ENCODE data around the gene RHOC.

DNA sequence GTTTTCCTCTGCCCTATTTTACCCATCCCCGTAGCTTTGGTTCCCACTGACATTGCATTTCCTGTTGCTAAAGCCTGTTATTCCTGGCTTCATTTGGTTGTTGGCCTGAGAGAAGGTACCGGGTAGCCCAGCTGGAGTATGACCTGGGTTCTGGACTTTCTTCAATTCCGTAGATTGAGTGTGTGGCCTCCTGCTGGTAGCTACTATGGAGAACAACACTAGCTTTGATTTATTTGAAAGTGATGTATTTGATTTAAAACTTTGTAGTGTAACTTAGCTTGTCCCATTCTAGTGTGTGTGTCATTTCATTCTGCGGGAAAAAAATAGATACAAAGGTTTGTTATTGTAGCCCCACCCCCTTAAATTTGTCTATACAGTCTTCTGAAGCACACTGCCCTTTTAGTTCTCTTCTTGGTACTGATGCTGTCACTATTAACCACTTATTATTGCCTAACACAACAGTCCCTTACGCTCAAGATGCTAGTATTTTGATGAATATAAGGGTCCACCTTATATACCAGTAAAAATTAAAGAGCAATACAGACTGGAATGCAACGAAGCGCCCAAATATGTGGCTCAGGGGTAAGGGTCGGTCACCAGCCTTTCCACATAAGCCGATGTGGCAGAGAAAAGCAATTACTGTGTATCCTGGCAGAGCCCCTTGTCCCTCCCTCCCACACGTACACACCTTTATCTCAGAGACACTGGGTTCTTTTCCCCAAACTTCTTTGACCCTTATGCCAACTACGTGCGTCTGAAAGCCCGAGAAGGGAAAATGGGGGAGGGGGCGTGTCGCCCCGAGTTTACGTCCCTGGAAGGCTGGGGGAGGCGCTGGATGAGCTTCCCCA is 33.1 kb downstream of the RHOC start:
- TF ChIP-seq POLR2A (IDR thresholded peaks at IDR 0.05; ENCODE audit: low read length) = no peak
- TF ChIP-seq GATA1 (IDR thresholded peaks at IDR 0.05; ENCODE audit: low read depth, low read length) = no peak
